OCI-LY1 (cell line): ENCODE measurements around the gene GALNT16.

Experiments used
- H2AFZ ChIP-seq: fragments of 200-600 bp; sonication (generic), shearing (Covaris generic); 2 replicates; pipeline ENCODE4 v1.6.0; 2014; ENCODE audit warnings: antibody characterized with exemption, mild to moderate bottlenecking, low read length
- H3F3A ChIP-seq: fragments of 200-600 bp; sonication (generic), shearing (Covaris generic); 2 replicates; pipeline ENCODE4 v1.6.0; 2014; ENCODE audit warnings: mild to moderate bottlenecking, antibody characterized with exemption, low read length, moderate library complexity; ENCODE audit not compliant: insufficient read depth
- H3K27ac ChIP-seq: fragments of 200-600 bp; sonication (generic); 2 replicates; pipeline ENCODE4 v1.5.1; 2014; ENCODE audit warnings: low read length, mixed run types, mild to moderate bottlenecking, low read depth; ENCODE audit not compliant: poor library complexity, severe bottlenecking
- H3K27me3 ChIP-seq: fragments of 200-600 bp; sonication (generic); 2 replicates; pipeline ENCODE4 v1.6.0; 2014; ENCODE audit warnings: antibody characterized with exemption, mild to moderate bottlenecking, low read length, moderate library complexity; ENCODE audit not compliant: insufficient read depth
- H3K36me3 ChIP-seq: fragments of 200-600 bp; sonication (generic); 2 replicates; pipeline ENCODE4 v1.6.1; 2014; ENCODE audit warnings: mild to moderate bottlenecking, antibody characterized with exemption, low read length, moderate library complexity, mixed read lengths; ENCODE audit not compliant: insufficient read depth
- H3K4me1 ChIP-seq: fragments of 200-600 bp; sonication (generic); 2 replicates; pipeline ENCODE4 v1.5.1; 2014; ENCODE audit warnings: mild to moderate bottlenecking, low read length, moderate library complexity; ENCODE audit not compliant: insufficient read depth, severe bottlenecking
- H3K4me2 ChIP-seq: fragments of 200-600 bp; sonication (generic), shearing (Covaris generic); 2 replicates; pipeline ENCODE4 v1.6.1; 2014; ENCODE audit warnings: low read length
- H3K4me3 ChIP-seq: fragments of 200-600 bp; sonication (generic); 2 replicates; pipeline ENCODE4 v1.5.1; 2014; ENCODE audit warnings: low read length, low read depth, mild to moderate bottlenecking, mixed read lengths; ENCODE audit not compliant: poor library complexity, severe bottlenecking
- H3K79me2 ChIP-seq: fragments of 200-600 bp; shearing (Covaris generic); 2 replicates; pipeline ENCODE4 v1.6.1; 2016; ENCODE audit warnings: mixed run types, low read length, mixed read lengths; ENCODE audit not compliant: insufficient read depth
- H3K9ac ChIP-seq: fragments of 200-600 bp; sonication (generic), shearing (Covaris generic); 2 replicates; pipeline ENCODE4 v1.6.1; 2014; ENCODE audit warnings: mild to moderate bottlenecking, low read length, mixed read lengths
- H3K9me2 ChIP-seq: fragments of 200-600 bp; sonication (generic), shearing (Covaris generic); 2 replicates; pipeline ENCODE4 v1.6.1; 2014; ENCODE audit warnings: low read depth, mild to moderate bottlenecking, low read length, mixed read lengths
- H3K9me3 ChIP-seq: fragments of 200-600 bp; shearing (Covaris generic); 2 replicates; pipeline ENCODE4 v1.6.1; 2014; ENCODE audit warnings: low read length, mixed read lengths
- H4K20me1 ChIP-seq: fragments of 200-600 bp; sonication (generic), shearing (Covaris generic); 2 replicates; pipeline ENCODE4 v1.6.0; 2016; ENCODE audit warnings: mild to moderate bottlenecking, low read length; ENCODE audit not compliant: insufficient read depth
- CTCF ChIP-seq: fragments of 200-600 bp; sonication (generic), shearing (Covaris generic); IDR thresholded peaks from 2 replicates; pipeline ENCODE4 v1.5.1; 2017; ENCODE audit warnings: mild to moderate bottlenecking, antibody characterized with exemption, low read length, moderate library complexity, mixed read lengths
- EZH2 ChIP-seq: fragments of 200-600 bp; sonication (generic), shearing (Covaris generic); IDR thresholded peaks from 2 replicates; pipeline ENCODE4 v1.8.0; 2017; ENCODE audit warnings: borderline replicate concordance, mixed run types, mild to moderate bottlenecking, antibody characterized with exemption, low read length, moderate library complexity, mixed read lengths

GALNT16 gene

GRCh38 chr14:69280746-69281291, 20.9 kb downstream of the GALNT16 start:
- Histone ChIP-seq H3K27me3 (no peaks in the 10 kb centered on the region), H3K9ac (no peak overlapping the region), H3K36me3 (no peaks in the 10 kb centered on the region), H3F3A (no peaks in the 10 kb centered on the region), H2AFZ (no peak overlapping the region), H3K9me2 (no peaks in the 10 kb centered on the region), H3K4me2 (no peak overlapping the region), H3K27ac (no peak overlapping the region), H3K4me1 (no peaks in the 10 kb centered on the region), H4K20me1 (no peaks in the 10 kb centered on the region), H3K79me2 (no peaks in the 10 kb centered on the region), H3K9me3 (no peaks in the 10 kb centered on the region), H3K4me3 (no peak overlapping the region)
- TF ChIP-seq EZH2 = no peak
- TF ChIP-seq CTCF = no peak

DNA sequence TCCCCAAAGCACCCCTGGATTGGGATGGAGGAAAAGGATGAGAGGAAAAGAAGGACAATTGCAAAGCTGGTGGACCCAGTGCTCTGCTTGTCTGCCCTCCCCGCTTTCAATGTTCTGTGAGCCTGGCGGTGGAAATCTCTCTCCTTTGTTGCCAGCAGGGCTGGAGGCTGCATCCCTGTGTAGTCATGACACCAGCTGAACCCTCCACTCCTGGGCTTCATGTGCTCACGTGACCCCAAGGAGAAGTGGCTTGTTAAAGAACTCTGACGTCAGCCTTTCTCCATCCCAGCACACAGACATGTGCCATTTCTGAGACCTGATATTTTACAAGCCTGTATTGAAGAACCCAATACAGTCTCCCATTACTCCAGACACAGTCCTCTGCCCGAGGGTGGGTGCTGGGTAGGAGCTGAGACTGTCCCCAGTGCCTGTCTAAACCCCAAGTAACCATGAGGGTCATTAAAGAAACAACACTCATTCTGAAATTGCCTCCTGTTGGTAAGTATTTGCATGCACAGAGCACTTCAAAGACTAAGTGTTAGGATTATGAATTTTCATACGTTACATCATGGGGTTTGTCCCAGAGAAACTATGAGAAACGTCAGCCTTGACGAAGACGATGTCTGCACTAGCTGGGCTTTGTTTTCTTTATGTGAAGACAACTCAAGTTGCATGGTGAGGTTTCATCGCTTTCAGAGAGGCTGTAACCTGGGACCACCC, 21.7 kb downstream of the GALNT16 start:
- Histone ChIP-seq H3F3A (no peaks in the 10 kb centered on the region), H3K27me3 (no peaks in the 10 kb centered on the region), H3K9me2 (no peaks in the 10 kb centered on the region), H4K20me1 (no peaks in the 10 kb centered on the region), H3K4me1 (no peaks in the 10 kb centered on the region), H3K36me3 (no peaks in the 10 kb centered on the region), H3K9me3 (no peaks in the 10 kb centered on the region), H3K4me2 (no peak overlapping the region), H3K4me3 (no peak overlapping the region), H3K27ac (no peak overlapping the region), H3K79me2 (no peaks in the 10 kb centered on the region), H3K9ac (no peak overlapping the region), H2AFZ (no peak overlapping the region)
- no peak for TF ChIP-seq EZH2
- no peak for TF ChIP-seq CTCF

- Histone ChIP-seq H3K27ac (no peak overlapping the region), H3K9me3 (no peaks in the 10 kb centered on the region), H3K4me3 (no peak overlapping the region), H2AFZ (no peak overlapping the region), H4K20me1 (no peaks in the 10 kb centered on the region), H3K79me2 (no peaks in the 10 kb centered on the region), H3F3A (no peaks in the 10 kb centered on the region), H3K9me2 (no peaks in the 10 kb centered on the region), H3K9ac (no peak overlapping the region), H3K27me3 (no peaks in the 10 kb centered on the region), H3K36me3 (no peaks in the 10 kb centered on the region), H3K4me2 (no peak overlapping the region), H3K4me1 (no peaks in the 10 kb centered on the region)
- TF ChIP-seq CTCF (no peak), EZH2 (no peak)
These were observed 22.5 kb downstream of the GALNT16 start for GRCh38 chr14:69282448-69282847.
